K562 (cell line): Measurements from ENCODE around the gene TRAF3IP1. TPM values are rescaled to one million over a fixed set of nuclear protein-coding genes. Genes with fewer than 3 reads are reported as not detected.

ENCODE experiments used
- ATAC-seq: fragments of 200-7000 bp; cut with Tn5 transposase; 3 replicates; pipeline ENCODE4 v1.9.1; 2020; ENCODE audit warnings: moderate library complexity
- BruUV-seq: library from RNA; stranded (reverse); fragments of 400-500 nt; replicated peaks from 2 replicates; lab custom pipeline; 2021; lab: Mats Ljungman, UMichigan
- CTCF ChIA-PET: fragments of 300-600 bp; formaldehyde crosslinking; extraction: SDS; loops from one replicate; lab custom pipeline; 2021; ENCODE audit warnings: low intra/inter-chr PET ratio; lab: Yijun Ruan, JAX
- POLR2A ChIA-PET: fragments of 300-600, 350-650 bp; sonication (Branson Sonifier 250); formaldehyde crosslinking; extraction: SDS; loops from one replicate; lab custom pipeline; 2021; ENCODE audit warnings: antibody characterized with exemption, inconsistent platforms; lab: Yijun Ruan, JAX
- DNase-seq, 4 experiments: peaks; one replicate each; pipeline versions ENCODE4 v3.0.0 to v3.0.0-alpha.2; 2011 to 2018; ENCODE audit warnings: low spot score in 3 of 4, mixed read lengths in 3 of 4; ENCODE audit errors: extremely low read depth in 1 of 4
- FAIRE-seq: peaks from 2 replicates; lab custom pipeline; 2011; peaks lifted over from hg19 to GRCh38; lab: Jason Lieb, UNC
- H2AFZ ChIP-seq: 2 replicates; pipeline ENCODE4 v1.6.0; 2011; ENCODE audit warnings: low read depth, low read length, control low read depth, inconsistent platforms
- H3K27ac ChIP-seq: fragments of 200-600 bp; 3 replicates; pipeline ENCODE4 v1.8.0; 2011; ENCODE audit warnings: low read depth, mild to moderate bottlenecking, control low read depth, inconsistent platforms, low read length, moderate library complexity, mixed read lengths; ENCODE audit errors: extremely low read depth
- H3K27me3 ChIP-seq, 2 experiments: fragments of 300-600 bp in 1 of 2; 2 replicates in 1 of 2; 3 replicates in 1 of 2; pipeline versions ENCODE4 v1.6.0 to v1.8.0; 2011; ENCODE audit warnings: inconsistent platforms in 2 of 2, low read length in 2 of 2, mild to moderate bottlenecking in 1 of 2, mixed read lengths in 1 of 2, moderate library complexity in 1 of 2; ENCODE audit not compliant: control insufficient read depth in 2 of 2, insufficient read depth in 2 of 2
- H3K36me3 ChIP-seq: fragments of 300-600 bp; 3 replicates; pipeline ENCODE4 v1.8.0; 2011; ENCODE audit warnings: mild to moderate bottlenecking, low read length, inconsistent platforms; ENCODE audit not compliant: control insufficient read depth, insufficient read depth
- H3K4me1 ChIP-seq, 2 experiments: fragments of 200-600 bp in 1 of 2; replicated peaks in 1 of 2; 2 replicates in 1 of 2; 3 replicates in 1 of 2; pipeline versions ENCODE4 v1.5.1 to v1.8.0; 2011; ENCODE audit warnings: inconsistent platforms in 2 of 2, low read length in 2 of 2, mild to moderate bottlenecking in 1 of 2, mixed read lengths in 1 of 2, moderate library complexity in 1 of 2; ENCODE audit not compliant: control insufficient read depth in 2 of 2, insufficient read depth in 2 of 2
- H3K4me2 ChIP-seq: 2 replicates; pipeline ENCODE4 v1.6.1; 2011; ENCODE audit warnings: low read length, control low read depth, inconsistent platforms, mixed read lengths; ENCODE audit not compliant: insufficient read depth
- H3K4me3 ChIP-seq: fragments of 200-600 bp; sonication (generic), shearing (Covaris generic); 2 replicates; pipeline ENCODE4 v1.5.1; 2016; ENCODE audit warnings: control low read depth, inconsistent platforms
- H3K79me2 ChIP-seq: fragments of 200-600 bp; 3 replicates; pipeline ENCODE4 v1.8.0; 2011; ENCODE audit warnings: low read length, inconsistent platforms; ENCODE audit not compliant: control insufficient read depth, insufficient read depth
- H3K9ac ChIP-seq, 2 experiments: 2 replicates each; pipeline versions ENCODE4 v1.6.0 to v1.6.1; 2011; ENCODE audit warnings: low read depth in 2 of 2, low read length in 2 of 2, control low read depth in 1 of 2, inconsistent platforms in 1 of 2, mild to moderate bottlenecking in 1 of 2, mixed read lengths in 1 of 2; ENCODE audit not compliant: insufficient read depth in 1 of 2
- H3K9me1 ChIP-seq: one replicate; pipeline ENCODE4 v1.6.0; 2011; ENCODE audit warnings: inconsistent platforms, mild to moderate bottlenecking, low read length, moderate library complexity; ENCODE audit not compliant: control insufficient read depth, insufficient read depth
- H3K9me3 ChIP-seq: replicated peaks from 2 replicates; pipeline ENCODE4 v1.5.1; 2011; ENCODE audit warnings: low read depth, low read length, inconsistent platforms; ENCODE audit not compliant: control insufficient read depth, insufficient read depth
- H4K20me1 ChIP-seq: replicated peaks from 2 replicates; pipeline ENCODE4 v1.6.1; 2011; ENCODE audit warnings: low read length, inconsistent platforms, mixed read lengths; ENCODE audit not compliant: control insufficient read depth, insufficient read depth
- ARNT ChIP-seq, 2 experiments: fragments of 450-650 bp; IDR thresholded peaks; 2 replicates each; pipeline ENCODE4 v1.6.1; 2016; ENCODE audit warnings: mild to moderate bottlenecking in 1 of 2
- CBX8 ChIP-seq: fragments of 200-600 bp; sonication (generic); IDR thresholded peaks from 2 replicates; pipeline ENCODE4 v1.6.1; 2012; ENCODE audit warnings: borderline replicate concordance, mixed run types, low read depth, mild to moderate bottlenecking, moderate library complexity, mixed read lengths, low read length, control low read depth, inconsistent platforms; ENCODE audit not compliant: poor library complexity, severe bottlenecking; ENCODE audit errors: extremely low read depth
- CEBPB ChIP-seq: fragments of 450-650 bp; IDR thresholded peaks from 2 replicates; pipeline ENCODE4 v1.6.1; 2016; ENCODE audit warnings: missing genetic modification characterization, missing compliant biosample characterization
- CREM ChIP-seq: IDR thresholded peaks from 2 replicates; pipeline ENCODE4 v1.6.1; 2014; ENCODE audit warnings: antibody characterized with exemption, low read depth
- CSDE1 ChIP-seq, 2 experiments: fragments of 450-650 bp; IDR thresholded peaks; 2 replicates each; pipeline ENCODE4 v1.6.1; 2016; ENCODE audit warnings: mild to moderate bottlenecking in 1 of 2
- GABPB1 ChIP-seq: sonication (generic); formaldehyde crosslinking; IDR thresholded peaks from 2 replicates; pipeline ENCODE4 v1.8.0; 2022; ENCODE audit warnings: mild to moderate bottlenecking, missing genetic modification reagents
- HMG20A ChIP-seq: fragments of 450-650 bp; formaldehyde crosslinking; conservative IDR thresholded peaks from 2 replicates; pipeline ENCODE4 v1.4.0; 2020; ENCODE audit warnings: mild to moderate bottlenecking, mixed read lengths
- JUN ChIP-seq, 2 experiments: sonication (generic) in 1 of 2; formaldehyde crosslinking in 1 of 2; IDR thresholded peaks; 2 replicates each; pipeline versions ENCODE4 v1.6.1 to v1.8.0; 2012 to 2022; ENCODE audit warnings: borderline replicate concordance in 2 of 2, mild to moderate bottlenecking in 2 of 2, improper control_type of control experiment in 1 of 2, low read depth in 1 of 2, low read length in 1 of 2, missing genetic modification reagents in 1 of 2
- KHSRP ChIP-seq: fragments of 450-650 bp; IDR thresholded peaks from 2 replicates; pipeline ENCODE4 v1.6.1; 2017
- L3MBTL2 ChIP-seq: fragments of 450-650 bp; IDR thresholded peaks from 2 replicates; pipeline ENCODE4 v1.6.1; 2016; ENCODE audit warnings: mild to moderate bottlenecking, moderate library complexity
- NCOA2 ChIP-seq, 2 experiments: fragments of 450-650 bp; IDR thresholded peaks; 2 replicates each; pipeline ENCODE4 v1.6.1; 2018; ENCODE audit warnings: mild to moderate bottlenecking in 2 of 2, moderate library complexity in 1 of 2; ENCODE audit not compliant: partially characterized antibody in 2 of 2
- NFXL1 ChIP-seq: fragments of 450-650 bp; formaldehyde crosslinking; IDR thresholded peaks from 2 replicates; pipeline ENCODE4 v1.4.0; 2021; ENCODE audit warnings: mild to moderate bottlenecking
- NR1H2 ChIP-seq: sonication (generic); formaldehyde crosslinking; IDR thresholded peaks from 2 replicates; pipeline ENCODE4 v1.4.0; 2020; ENCODE audit warnings: mild to moderate bottlenecking, missing genetic modification reagents
- NUFIP1 ChIP-seq: fragments of 450-650 bp; IDR thresholded peaks from 2 replicates; pipeline ENCODE4 v1.6.1; 2018; ENCODE audit not compliant: partially characterized antibody
- PRDM10 ChIP-seq: fragments of 450-650 bp; IDR thresholded peaks from 2 replicates; pipeline ENCODE4 v1.6.1; 2018; ENCODE audit not compliant: partially characterized antibody
- RBM15 ChIP-seq: fragments of 200-400 bp; formaldehyde crosslinking; IDR thresholded peaks from 2 replicates; pipeline ENCODE4 v1.6.1; 2018; ENCODE audit warnings: mild to moderate bottlenecking, low read length, moderate library complexity; ENCODE audit not compliant: insufficient read depth
- U2AF2 ChIP-seq: fragments of 200-400 bp; formaldehyde crosslinking; optimal IDR thresholded peaks from 2 replicates; pipeline ENCODE3; 2017; ENCODE audit warnings: low read depth, mild to moderate bottlenecking, low read length
- WGBS: fragments of 100-300 bp; shearing (Covaris generic); methylation state at CpG from one replicate; pipeline ENCODE4 v1.1.6; 2016; ENCODE audit warnings: low coverage, mixed read lengths; ENCODE audit not compliant: insufficient coverage; ENCODE audit errors: missing lambda C conversion rate; 5-methylcytosine and 5-hydroxymethylcytosine counted together
- in situ Hi-C: fragments of 300-500 bp; cut with MboI; formaldehyde crosslinking; loops from 4 replicates; pipeline ENCODE4 v1.15.0; 2018; ENCODE audit warnings: inconsistent platforms, mixed read lengths
- intact Hi-C: fragments of 100-400 bp; cut with micrococcal nuclease; formaldehyde crosslinking; loops from 2 replicates; pipeline ENCODE4 v1.14.2; 2022
- polyA plus RNA-seq, 8 experiments: library from polyadenylated mRNA; depleted of rRNA in 4 of 8; stranded (reverse) in 5 of 8; unstranded in 3 of 8; fragments of >200 nt; fragmentation: Nextera tagmentation in 2 of 8; fragmentation: Illumina TruSeq in 1 of 8; extraction: Ambion mirVana in 2 of 8; extraction: Trizol in 1 of 8; gene quantifications; 2 replicates each; pipeline versions ENCODE4 v1.2.1 to v1.2.3, GENCODE V29; 2011 to 2014; ENCODE audit warnings: inconsistent platforms in 1 of 8, missing spikeins in 1 of 8
- total RNA-seq, 7 experiments: library from RNA; depleted of rRNA in 6 of 7; stranded (reverse); fragments of >200 nt in 6 of 7; fragmentation: Illumina TruSeq in 2 of 7; extraction: Trizol in 2 of 7; gene quantifications; 2 replicates each; pipeline versions ENCODE4 v1.2.1 to v1.2.3, GENCODE V29; 2011 to 2021; ENCODE audit warnings: low replicate concordance in 1 of 7
- TF ChIP-seq, protein P1 (sequence below): IDR thresholded peaks from 3 replicates; pipeline ENCODE4 v1.6.1; 2011; ENCODE audit warnings: borderline replicate concordance, mild to moderate bottlenecking; ENCODE audit not compliant: insufficient read length, insufficient read depth

The TRAF3IP1 gene
- total and polyA plus RNA-seq, 9 of the 15 experiments (the other 6 are each of a cell fraction or from before 2014, with no cell fraction given): 1.3 to 7.4 (median 3.4) TPM

DNA sequence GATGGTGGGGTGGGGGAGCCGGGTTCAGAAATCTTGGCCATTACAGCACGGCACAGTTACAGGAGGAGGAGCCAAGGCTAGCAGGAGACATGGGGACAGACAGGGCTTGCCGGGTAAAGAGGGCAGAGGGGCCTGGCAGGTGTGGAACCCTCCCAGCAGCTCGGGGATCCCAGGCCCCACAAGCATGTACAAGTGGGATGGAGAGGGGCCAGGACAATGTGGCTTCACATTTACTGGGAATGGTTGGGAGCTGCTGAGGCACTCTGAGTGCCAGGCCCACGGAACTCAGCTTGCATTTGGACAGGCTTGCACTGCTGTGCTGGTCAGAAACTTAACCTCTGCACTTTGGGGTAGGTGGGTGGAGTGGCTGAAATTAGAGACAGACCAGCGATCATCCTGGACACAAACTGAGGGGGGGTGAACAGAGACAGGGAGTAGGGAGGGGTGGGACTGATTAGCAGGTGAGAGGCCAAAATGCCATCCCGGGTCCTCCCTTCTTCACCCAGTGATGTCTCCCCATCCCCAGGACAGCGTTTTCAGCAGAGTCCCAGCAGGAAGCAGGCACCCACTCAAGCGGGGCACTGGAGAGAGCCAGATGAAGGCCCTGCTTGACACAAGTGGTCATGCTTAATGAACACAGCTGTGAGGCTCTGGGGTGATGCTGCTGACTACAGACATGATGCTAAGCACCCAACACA, 41.5 kb upstream of the TRAF3IP1 start:
- no TSS peak for BruUV-seq
- no peak for ATAC-seq
- FAIRE-seq: no peak
- H3K27ac ChIP-seq: no peak overlapping the region
- TF ChIP-seq NR1H2 (CRISPR knock-in tag) (no peak), HMG20A (CRISPR knock-in tag) (no peak), JUN (IDR thresholded peaks at IDR 0.05; ENCODE audit: borderline replicate concordance, low read depth, low read length) (no peak), JUN (CRISPR knock-in tag; IDR thresholded peaks at IDR 0.05; ENCODE audit: borderline replicate concordance) (no peak), KHSRP (no peak), ARNT (IDR thresholded peaks at IDR 0.05) (no peak), RBM15 (no peak), CSDE1 (IDR thresholded peaks at IDR 0.05) (no peak), U2AF2 (no peak), CREM (no peak), NCOA2 (IDR thresholded peaks at IDR 0.05; ENCODE audit: partially characterized antibody in 2 of 2) (no peak), L3MBTL2 (no peak), NFXL1 (CRISPR knock-in tag) (no peak), NUFIP1 (no peak), PRDM10 (no peak), GABPB1 (CRISPR knock-in tag) (no peak), CEBPB (tag) (no peak), CBX8 (no peak)
- TF ChIP-seq, protein P1, sequence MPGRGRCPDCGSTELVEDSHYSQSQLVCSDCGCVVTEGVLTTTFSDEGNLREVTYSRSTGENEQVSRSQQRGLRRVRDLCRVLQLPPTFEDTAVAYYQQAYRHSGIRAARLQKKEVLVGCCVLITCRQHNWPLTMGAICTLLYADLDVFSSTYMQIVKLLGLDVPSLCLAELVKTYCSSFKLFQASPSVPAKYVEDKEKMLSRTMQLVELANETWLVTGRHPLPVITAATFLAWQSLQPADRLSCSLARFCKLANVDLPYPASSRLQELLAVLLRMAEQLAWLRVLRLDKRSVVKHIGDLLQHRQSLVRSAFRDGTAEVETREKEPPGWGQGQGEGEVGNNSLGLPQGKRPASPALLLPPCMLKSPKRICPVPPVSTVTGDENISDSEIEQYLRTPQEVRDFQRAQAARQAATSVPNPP: no peak
- TF ChIP-seq, all 486 proteins: peak for 0
- H3K4me1 ChIP-seq: peaks cover 0 to 17% of the 10 kb centered on the region in 2 experiments; a peak in 2 of 5 replicates
- peaks cover 25% of the 10 kb centered on the region; the same call in 1 of the 3 replicates for H3K36me3 ChIP-seq
- H3K4me2 ChIP-seq: no peak overlapping the region
- no peak overlapping the region; a peak in 1 of 4 replicates for H3K9ac ChIP-seq
- H2AFZ ChIP-seq: no peak overlapping the region
- CTCF ChIA-PET: no interaction called here
- no peaks in the 10 kb centered on the region for H3K9me3 ChIP-seq
- POLR2A ChIA-PET: no interaction called here
- DNase-seq: no peak
- in situ Hi-C loops: no loop called here
- no peak overlapping the region for H3K4me3 ChIP-seq
- no peaks in the 10 kb centered on the region for H4K20me1 ChIP-seq
- H3K9me1 ChIP-seq: no peaks in the 10 kb centered on the region
- WGBS: 67% methylated on average over 5 of the region's 9 CpGs
- peaks cover 9% of the 10 kb centered on the region; the same call in 2 of the 3 replicates for H3K79me2 ChIP-seq
- H3K27me3 ChIP-seq: no peaks in the 10 kb centered on the region
- intact Hi-C loops: no loop called here
